GM23338 (cell line): ENCODE measurements around the gene INPP5A. TPM values are rescaled to one million over a fixed set of nuclear protein-coding genes. Genes with fewer than 3 reads are reported as not detected.
"Not testable (repeated sequence)": the region's sequence is repeated elsewhere in the genome, so short reads cannot be mapped to it uniquely, and the experiment has no call there.

Source experiments
- ATAC-seq: fragments of 200-7000 bp; cut with Tn5 transposase; 3 replicates; pipeline ENCODE4 v1.9.1; 2020
- DNase-seq: peaks from one replicate; pipeline ENCODE4 v3.0.0-alpha.2; 2015; ENCODE audit warnings: low spot score
- H2AFZ ChIP-seq: fragments of 200-600 bp; sonication (generic); 2 replicates; pipeline ENCODE4 v1.8.0; 2016; ENCODE audit warnings: antibody characterized with exemption, mild to moderate bottlenecking, moderate library complexity
- H3F3A ChIP-seq: fragments of 200-600 bp; sonication (generic); replicated peaks from 2 replicates; pipeline ENCODE4 v1.8.0; 2017; ENCODE audit warnings: antibody characterized with exemption, mixed run types, low read depth
- H3K27ac ChIP-seq: fragments of 200-600 bp; sonication (generic); 2 replicates; pipeline ENCODE4 v1.6.1; 2016; ENCODE audit warnings: low read depth
- H3K27me3 ChIP-seq: fragments of 200-600 bp; sonication (generic); 2 replicates; pipeline ENCODE4 v1.8.0; 2016; ENCODE audit warnings: mild to moderate bottlenecking, mixed run types, moderate library complexity; ENCODE audit not compliant: insufficient read depth
- H3K36me3 ChIP-seq: fragments of 200-600 bp; sonication (generic); 2 replicates; pipeline ENCODE4 v1.8.0; 2016; ENCODE audit warnings: mild to moderate bottlenecking; ENCODE audit not compliant: insufficient read depth
- H3K4me1 ChIP-seq: fragments of 200-600 bp; sonication (generic); 2 replicates; pipeline ENCODE4 v1.8.0; 2016; ENCODE audit warnings: mild to moderate bottlenecking, moderate library complexity; ENCODE audit not compliant: insufficient read depth
- H3K4me2 ChIP-seq: fragments of 200-600 bp; sonication (generic); 2 replicates; pipeline ENCODE4 v1.7.1; 2017; ENCODE audit warnings: mixed run types
- H3K4me3 ChIP-seq: fragments of 200-600 bp; sonication (generic); 2 replicates; pipeline ENCODE4 v1.6.1; 2016; ENCODE audit warnings: mixed run types
- H3K79me2 ChIP-seq: fragments of 200-600 bp; sonication (generic); replicated peaks from 2 replicates; pipeline ENCODE4 v1.8.0; 2017; ENCODE audit warnings: mild to moderate bottlenecking; ENCODE audit not compliant: insufficient read depth
- H3K9me2 ChIP-seq: fragments of 200-600 bp; sonication (generic); 2 replicates; pipeline ENCODE4 v1.8.0; 2017; ENCODE audit not compliant: insufficient read depth
- H4K20me1 ChIP-seq: fragments of 200-600 bp; sonication (generic); replicated peaks from 2 replicates; pipeline ENCODE4 v1.8.0; 2017; ENCODE audit warnings: mild to moderate bottlenecking; ENCODE audit not compliant: insufficient read depth
- H3K27ac Mint-ChIP-seq: 2 replicates; pipeline ENCODE4 v1.8.0; 2020; ENCODE audit warnings: inconsistent platforms, mild to moderate bottlenecking, moderate library complexity, mixed read lengths
- H3K27me3 Mint-ChIP-seq: 3 replicates; pipeline ENCODE4 v1.8.0; 2022; ENCODE audit warnings: low read depth, mild to moderate bottlenecking, moderate library complexity, mixed read lengths, inconsistent platforms; ENCODE audit not compliant: insufficient read depth, poor library complexity
- H3K36me3 Mint-ChIP-seq: 3 replicates; pipeline ENCODE4 v1.8.0; 2021; ENCODE audit warnings: low read depth, mild to moderate bottlenecking, inconsistent platforms, moderate library complexity, mixed read lengths
- H3K4me1 Mint-ChIP-seq: 3 replicates; pipeline ENCODE4 v1.8.0; 2020; ENCODE audit warnings: mild to moderate bottlenecking, inconsistent platforms, mixed read lengths
- H3K4me3 Mint-ChIP-seq: 3 replicates; pipeline ENCODE4 v1.8.0; 2021; ENCODE audit warnings: moderate library complexity, mild to moderate bottlenecking, inconsistent platforms, mixed read lengths
- H3K9me3 Mint-ChIP-seq: 3 replicates; pipeline ENCODE4 v1.8.0; 2020; ENCODE audit warnings: moderate library complexity, mild to moderate bottlenecking, inconsistent platforms, mixed read lengths
- JUNB ChIP-seq: IDR thresholded peaks from one replicate; pipeline ENCODE4 v1.6.1; 2016; ENCODE audit warnings: antibody characterized with exemption; ENCODE audit not compliant: unreplicated experiment
- NANOG ChIP-seq: IDR thresholded peaks from 2 replicates; pipeline ENCODE4 v1.6.1; 2016; ENCODE audit warnings: antibody characterized with exemption, borderline replicate concordance
- ZNF331 ChIP-seq: fragments of 250-450 bp; sonication (Bioruptor Pico); IDR thresholded peaks from 2 replicates; pipeline ENCODE4 v1.5.0; 2020; ENCODE audit warnings: low read depth, mild to moderate bottlenecking, moderate library complexity
- polyA plus RNA-seq: library from polyadenylated mRNA; unstranded; fragments of >200 nt; fragmentation: Nextera tagmentation; extraction: Ambion mirVana; gene quantifications from 2 replicates; pipeline ENCODE4 v1.2.1, GENCODE V29; 2016
- total RNA-seq: library from RNA; depleted of rRNA; stranded (reverse); fragments of >200 nt; shearing (Covaris generic); gene quantifications from 2 replicates; pipeline ENCODE4 v1.2.3, GENCODE V29; 2014
- TF ChIP-seq, protein P1 (sequence below), 2 experiments: fragments of 200-600 bp in 1 of 2; sonication (generic) in 1 of 2; conservative IDR thresholded peaks; 2 replicates each; pipeline versions ENCODE4 v1.5.1 to v1.6.1; 2016 to 2017; ENCODE audit warnings: antibody characterized with exemption in 2 of 2, low read depth in 2 of 2, mild to moderate bottlenecking in 2 of 2, moderate library complexity in 1 of 2
- TF ChIP-seq, protein P2 (sequence below): fragments of 250-450 bp; sonication (Bioruptor Pico); IDR thresholded peaks from 2 replicates; pipeline ENCODE4 v1.5.0; 2020; ENCODE audit warnings: mild to moderate bottlenecking, moderate library complexity

The INPP5A gene
- total and polyA plus RNA-seq, 2 experiments from 2014 or later, result 5.9 to 40.6 TPM

DNA sequence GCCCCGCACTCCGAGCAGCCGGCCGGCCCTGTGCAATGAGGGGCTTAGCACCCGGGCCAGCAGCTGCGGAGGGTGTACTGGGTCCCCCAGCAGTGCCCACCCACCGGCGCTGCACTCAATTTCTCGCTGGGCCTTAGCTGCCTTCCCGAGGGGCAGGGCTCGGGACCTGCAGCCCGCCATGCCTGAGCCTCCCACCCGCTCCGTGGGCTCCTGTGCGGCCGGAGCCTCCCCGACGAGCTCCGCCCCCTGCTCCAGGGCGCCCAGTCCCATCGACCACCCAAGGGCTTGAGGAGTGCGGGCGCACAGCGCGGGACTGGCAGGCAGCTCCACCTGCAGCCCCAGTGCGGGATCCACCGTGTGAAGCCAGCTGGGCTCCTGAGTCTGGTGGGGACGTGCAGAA, 143.2 kb downstream of the INPP5A start:
- H3K36me3 Mint-ChIP-seq, result not testable (repeated sequence)

GRCh38 chr10:132681858-132682755, 144.5 kb downstream of the INPP5A start:
- Histone ChIP-seq H3K27ac (no peak overlapping the region), H3K79me2 (no peaks in the 10 kb centered on the region; the same call in 1 of the 2 replicates), H3K9me2 (no peaks in the 10 kb centered on the region), H4K20me1 (peaks cover 7% of the 10 kb centered on the region; the same call in 1 of the 2 replicates), H3K27me3 (no peaks in the 10 kb centered on the region), H3K36me3 (no peaks in the 10 kb centered on the region), H3K4me1 (no peaks in the 10 kb centered on the region), H3K4me3 (no peak overlapping the region), H2AFZ (no peak overlapping the region), H3K4me2 (no peak overlapping the region), H3F3A (no peaks in the 10 kb centered on the region)
- no peak overlapping the region for H3K4me3 Mint-ChIP-seq
- TF ChIP-seq, protein P1, sequence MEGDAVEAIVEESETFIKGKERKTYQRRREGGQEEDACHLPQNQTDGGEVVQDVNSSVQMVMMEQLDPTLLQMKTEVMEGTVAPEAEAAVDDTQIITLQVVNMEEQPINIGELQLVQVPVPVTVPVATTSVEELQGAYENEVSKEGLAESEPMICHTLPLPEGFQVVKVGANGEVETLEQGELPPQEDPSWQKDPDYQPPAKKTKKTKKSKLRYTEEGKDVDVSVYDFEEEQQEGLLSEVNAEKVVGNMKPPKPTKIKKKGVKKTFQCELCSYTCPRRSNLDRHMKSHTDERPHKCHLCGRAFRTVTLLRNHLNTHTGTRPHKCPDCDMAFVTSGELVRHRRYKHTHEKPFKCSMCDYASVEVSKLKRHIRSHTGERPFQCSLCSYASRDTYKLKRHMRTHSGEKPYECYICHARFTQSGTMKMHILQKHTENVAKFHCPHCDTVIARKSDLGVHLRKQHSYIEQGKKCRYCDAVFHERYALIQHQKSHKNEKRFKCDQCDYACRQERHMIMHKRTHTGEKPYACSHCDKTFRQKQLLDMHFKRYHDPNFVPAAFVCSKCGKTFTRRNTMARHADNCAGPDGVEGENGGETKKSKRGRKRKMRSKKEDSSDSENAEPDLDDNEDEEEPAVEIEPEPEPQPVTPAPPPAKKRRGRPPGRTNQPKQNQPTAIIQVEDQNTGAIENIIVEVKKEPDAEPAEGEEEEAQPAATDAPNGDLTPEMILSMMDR (conservative IDR thresholded peaks at IDR 0.05; ENCODE audit: low read depth in 2 of 2), result no peak
- H3K27ac Mint-ChIP-seq, result no peak overlapping the region
- DNase-seq, result no peak
- peaks cover 21% of the 10 kb centered on the region for H3K9me3 Mint-ChIP-seq
- ATAC-seq, result no peak
- H3K4me1 Mint-ChIP-seq, result no peaks in the 10 kb centered on the region
- H3K27me3 Mint-ChIP-seq, result peaks cover 2% of the 10 kb centered on the region
- peaks cover 10% of the 10 kb centered on the region for H3K36me3 Mint-ChIP-seq

More for the DNA sequence above, 143.2 kb downstream of the INPP5A start:
- not testable (repeated sequence) for H3K4me3 Mint-ChIP-seq, H3K79me2 ChIP-seq, H3K27ac Mint-ChIP-seq, H3K27ac ChIP-seq, H3F3A ChIP-seq, H3K9me2 ChIP-seq, H3K27me3 Mint-ChIP-seq, H3K4me3 ChIP-seq, DNase-seq, H3K27me3 ChIP-seq, ATAC-seq, H3K4me2 ChIP-seq, H3K4me1 Mint-ChIP-seq, H3K36me3 ChIP-seq, H4K20me1 ChIP-seq, H3K4me1 ChIP-seq, H2AFZ ChIP-seq
- H3K9me3 Mint-ChIP-seq, result peaks cover 21% of the 10 kb centered on the region

DNA sequence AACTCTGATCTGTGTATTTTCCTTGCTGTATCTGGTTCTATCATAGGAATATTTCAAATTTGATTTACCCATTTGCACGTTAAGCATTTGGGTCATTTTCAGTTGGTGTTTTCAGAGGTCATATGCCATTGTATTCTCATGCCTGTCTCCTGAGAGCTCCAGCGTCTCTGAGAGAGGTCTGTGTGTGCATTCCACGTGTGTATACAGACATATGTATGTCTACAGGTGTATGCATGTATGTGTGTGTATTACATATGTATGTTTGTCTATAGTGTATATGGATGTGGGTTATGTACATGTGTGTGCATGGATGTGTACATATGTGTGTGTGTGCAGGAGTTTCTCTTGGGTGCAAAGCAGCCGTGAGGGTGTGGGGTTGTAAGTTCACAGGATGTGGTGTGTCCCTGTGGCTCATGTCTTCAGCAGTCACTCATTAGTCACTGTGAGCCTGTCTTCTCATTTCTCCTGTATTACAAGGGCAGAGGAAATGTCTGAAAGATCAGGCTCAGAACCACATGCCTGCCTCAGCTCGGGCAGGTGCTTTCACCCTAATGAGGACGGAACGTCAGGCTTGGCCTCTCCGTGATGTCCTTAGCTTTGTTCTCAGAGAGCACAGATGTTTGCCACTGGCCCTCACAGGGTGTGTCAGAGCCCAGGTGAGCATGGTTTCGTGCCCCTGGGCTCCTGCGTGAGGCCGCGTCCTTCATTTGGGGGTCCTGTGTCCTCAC, 146.7 kb downstream of the INPP5A start:
- ATAC-seq (no peak), DNase-seq (no peak)
- H3K4me2 ChIP-seq, result no peak overlapping the region
- Mint-ChIP-seq H3K27me3 (peaks cover 2% of the 10 kb centered on the region), H3K36me3 (peaks cover 7% of the 10 kb centered on the region; the same call in 2 of the 3 replicates), H3K4me3 (no peak overlapping the region), H3K9me3 (peaks cover 11% of the 10 kb centered on the region), H3K4me1 (peaks cover 4% of the 10 kb centered on the region), H3K27ac (no peak overlapping the region)
- no peaks in the 10 kb centered on the region for H3K27me3 ChIP-seq
- H3K9me2 ChIP-seq, result no peaks in the 10 kb centered on the region
- no peak overlapping the region for H2AFZ ChIP-seq
- H4K20me1 ChIP-seq, result peaks cover 7% of the 10 kb centered on the region; the same call in 1 of the 2 replicates
- H3F3A ChIP-seq, result no peaks in the 10 kb centered on the region
- no peaks in the 10 kb centered on the region for H3K4me1 ChIP-seq
- no peak overlapping the region for H3K4me3 ChIP-seq
- H3K36me3 ChIP-seq, result no peaks in the 10 kb centered on the region
- no peaks in the 10 kb centered on the region; the same call in 1 of the 2 replicates for H3K79me2 ChIP-seq
- no peak overlapping the region for H3K27ac ChIP-seq
- no peak for TF ChIP-seq ZNF331 (CRISPR knock-in tag)
- no peak for TF ChIP-seq JUNB
- no peak for TF ChIP-seq NANOG
- TF ChIP-seq, protein P2, sequence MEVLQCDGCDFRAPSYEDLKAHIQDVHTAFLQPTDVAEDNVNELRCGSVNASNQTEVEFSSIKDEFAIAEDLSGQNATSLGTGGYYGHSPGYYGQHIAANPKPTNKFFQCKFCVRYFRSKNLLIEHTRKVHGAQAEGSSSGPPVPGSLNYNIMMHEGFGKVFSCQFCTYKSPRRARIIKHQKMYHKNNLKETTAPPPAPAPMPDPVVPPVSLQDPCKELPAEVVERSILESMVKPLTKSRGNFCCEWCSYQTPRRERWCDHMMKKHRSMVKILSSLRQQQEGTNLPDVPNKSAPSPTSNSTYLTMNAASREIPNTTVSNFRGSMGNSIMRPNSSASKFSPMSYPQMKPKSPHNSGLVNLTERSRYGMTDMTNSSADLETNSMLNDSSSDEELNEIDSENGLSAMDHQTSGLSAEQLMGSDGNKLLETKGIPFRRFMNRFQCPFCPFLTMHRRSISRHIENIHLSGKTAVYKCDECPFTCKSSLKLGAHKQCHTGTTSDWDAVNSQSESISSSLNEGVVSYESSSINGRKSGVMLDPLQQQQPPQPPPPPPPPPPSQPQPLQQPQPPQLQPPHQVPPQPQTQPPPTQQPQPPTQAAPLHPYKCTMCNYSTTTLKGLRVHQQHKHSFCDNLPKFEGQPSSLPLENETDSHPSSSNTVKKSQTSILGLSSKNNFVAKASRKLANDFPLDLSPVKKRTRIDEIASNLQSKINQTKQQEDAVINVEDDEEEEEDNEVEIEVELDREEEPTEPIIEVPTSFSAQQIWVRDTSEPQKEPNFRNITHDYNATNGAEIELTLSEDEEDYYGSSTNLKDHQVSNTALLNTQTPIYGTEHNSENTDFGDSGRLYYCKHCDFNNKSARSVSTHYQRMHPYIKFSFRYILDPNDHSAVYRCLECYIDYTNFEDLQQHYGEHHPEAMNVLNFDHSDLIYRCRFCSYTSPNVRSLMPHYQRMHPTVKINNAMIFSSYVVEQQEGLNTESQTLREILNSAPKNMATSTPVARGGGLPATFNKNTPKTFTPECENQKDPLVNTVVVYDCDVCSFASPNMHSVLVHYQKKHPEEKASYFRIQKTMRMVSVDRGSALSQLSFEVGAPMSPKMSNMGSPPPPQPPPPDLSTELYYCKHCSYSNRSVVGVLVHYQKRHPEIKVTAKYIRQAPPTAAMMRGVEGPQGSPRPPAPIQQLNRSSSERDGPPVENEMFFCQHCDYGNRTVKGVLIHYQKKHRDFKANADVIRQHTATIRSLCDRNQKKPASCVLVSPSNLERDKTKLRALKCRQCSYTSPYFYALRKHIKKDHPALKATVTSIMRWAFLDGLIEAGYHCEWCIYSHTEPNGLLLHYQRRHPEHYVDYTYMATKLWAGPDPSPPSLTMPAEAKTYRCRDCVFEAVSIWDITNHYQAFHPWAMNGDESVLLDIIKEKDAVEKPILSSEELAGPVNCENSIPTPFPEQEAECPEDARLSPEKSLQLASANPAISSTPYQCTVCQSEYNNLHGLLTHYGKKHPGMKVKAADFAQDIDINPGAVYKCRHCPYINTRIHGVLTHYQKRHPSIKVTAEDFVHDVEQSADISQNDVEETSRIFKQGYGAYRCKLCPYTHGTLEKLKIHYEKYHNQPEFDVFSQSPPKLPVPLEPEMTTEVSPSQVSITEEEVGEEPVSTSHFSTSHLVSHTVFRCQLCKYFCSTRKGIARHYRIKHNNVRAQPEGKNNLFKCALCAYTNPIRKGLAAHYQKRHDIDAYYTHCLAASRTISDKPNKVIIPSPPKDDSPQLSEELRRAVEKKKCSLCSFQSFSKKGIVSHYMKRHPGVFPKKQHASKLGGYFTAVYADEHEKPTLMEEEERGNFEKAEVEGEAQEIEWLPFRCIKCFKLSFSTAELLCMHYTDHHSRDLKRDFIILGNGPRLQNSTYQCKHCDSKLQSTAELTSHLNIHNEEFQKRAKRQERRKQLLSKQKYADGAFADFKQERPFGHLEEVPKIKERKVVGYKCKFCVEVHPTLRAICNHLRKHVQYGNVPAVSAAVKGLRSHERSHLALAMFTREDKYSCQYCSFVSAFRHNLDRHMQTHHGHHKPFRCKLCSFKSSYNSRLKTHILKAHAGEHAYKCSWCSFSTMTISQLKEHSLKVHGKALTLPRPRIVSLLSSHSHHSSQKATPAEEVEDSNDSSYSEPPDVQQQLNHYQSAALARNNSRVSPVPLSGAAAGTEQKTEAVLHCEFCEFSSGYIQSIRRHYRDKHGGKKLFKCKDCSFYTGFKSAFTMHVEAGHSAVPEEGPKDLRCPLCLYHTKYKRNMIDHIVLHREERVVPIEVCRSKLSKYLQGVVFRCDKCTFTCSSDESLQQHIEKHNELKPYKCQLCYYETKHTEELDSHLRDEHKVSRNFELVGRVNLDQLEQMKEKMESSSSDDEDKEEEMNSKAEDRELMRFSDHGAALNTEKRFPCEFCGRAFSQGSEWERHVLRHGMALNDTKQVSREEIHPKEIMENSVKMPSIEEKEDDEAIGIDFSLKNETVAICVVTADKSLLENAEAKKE, result no peak
